Dermis microvascular lymphatic vessel endothelial cell (primary cell): ENCODE data around the gene PIWIL4. TPM values are rescaled to one million over a fixed set of nuclear protein-coding genes. Genes with fewer than 3 reads are reported as not detected.

Source experiments
- DNase-seq, 2 donors: peaks; one replicate each; pipeline versions ENCODE4 v3.0.0 to v3.0.0-alpha.2; 2010; ENCODE audit warnings: low read depth in 2 of 2
- total RNA-seq: library from RNA; depleted of rRNA; stranded (reverse); fragments of >200 nt; gene quantifications from 2 replicates; pipeline ENCODE4 v1.2.1, GENCODE V29; 2014

PIWIL4 gene
- total RNA-seq, 1 donor from 2014 or later: 0.51 TPM

DNA sequence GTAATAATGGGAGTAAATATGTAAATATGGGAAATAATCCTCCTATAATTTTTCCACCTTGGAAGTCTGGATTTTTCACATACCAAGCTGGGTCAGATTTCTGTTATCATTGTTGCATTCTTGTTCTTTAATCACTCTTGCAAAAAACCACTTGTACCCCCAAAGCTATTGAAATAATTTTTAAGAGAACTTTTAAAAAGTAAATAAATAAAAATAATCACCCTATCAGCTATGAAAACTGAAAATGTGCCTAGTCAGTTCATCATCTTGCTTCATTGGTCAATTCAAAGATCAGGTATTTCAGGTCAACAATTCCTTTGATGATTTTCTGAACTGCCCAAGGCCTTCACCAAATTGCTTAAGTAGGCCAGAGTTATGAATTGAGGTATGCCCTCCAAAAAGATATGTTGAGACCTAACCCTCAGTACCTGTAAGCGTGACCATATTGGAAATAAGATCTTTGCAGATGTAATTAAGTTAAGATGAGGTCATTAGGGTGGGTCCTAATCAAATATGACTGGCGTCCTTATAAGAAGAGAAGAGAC, 95.8 kb downstream of the PIWIL4 start:
- DNase-seq: no peak

DNA sequence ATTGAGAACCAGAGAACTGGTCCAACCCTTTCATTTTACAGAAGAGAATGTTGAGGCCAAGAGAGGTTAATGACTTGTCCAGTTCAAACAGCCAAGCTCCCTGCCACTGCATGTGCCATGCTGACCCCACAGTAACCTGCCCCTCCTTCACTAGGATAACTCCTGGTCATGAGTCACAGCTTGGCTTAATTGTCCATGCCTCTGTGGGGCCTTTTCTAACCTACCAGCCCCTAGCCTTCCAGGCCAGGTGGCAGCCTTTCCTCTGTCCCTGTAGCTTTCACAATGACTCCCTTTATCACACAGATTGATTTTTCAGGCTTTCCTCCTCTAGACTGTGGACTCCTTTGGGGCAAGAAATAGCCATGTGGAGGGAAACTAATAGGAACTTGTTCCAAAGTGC, 97.2 kb downstream of the PIWIL4 start:
- DNase-seq: peak in 1 of 2 donors; percentile 4

DNA sequence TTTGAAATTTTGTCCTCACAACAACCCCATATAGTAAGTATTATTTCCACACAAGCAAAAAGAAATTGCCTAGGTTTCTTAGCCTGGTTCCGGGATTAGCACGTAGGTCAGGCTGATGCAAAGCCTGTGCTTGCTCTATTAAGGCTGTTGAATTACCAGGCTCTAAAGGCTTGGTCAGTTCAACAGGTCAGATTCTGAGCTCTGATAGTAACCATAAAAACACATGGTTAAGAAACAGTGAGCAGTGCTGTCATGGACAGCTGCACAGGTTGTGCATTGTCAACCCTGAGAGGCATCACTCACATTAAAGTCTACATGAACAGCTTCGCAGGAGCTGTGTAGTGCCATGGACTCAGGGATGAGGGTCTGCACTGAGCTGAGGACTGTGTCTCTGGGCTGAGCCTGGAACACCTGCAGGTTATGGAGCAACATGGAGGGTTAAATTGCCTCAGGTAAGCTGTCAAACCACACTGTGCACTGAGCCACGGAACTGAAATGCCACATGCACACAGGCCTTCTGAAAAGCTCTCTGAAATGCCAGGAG, 98.0 kb downstream of the PIWIL4 start:
- no peak for DNase-seq

DNA sequence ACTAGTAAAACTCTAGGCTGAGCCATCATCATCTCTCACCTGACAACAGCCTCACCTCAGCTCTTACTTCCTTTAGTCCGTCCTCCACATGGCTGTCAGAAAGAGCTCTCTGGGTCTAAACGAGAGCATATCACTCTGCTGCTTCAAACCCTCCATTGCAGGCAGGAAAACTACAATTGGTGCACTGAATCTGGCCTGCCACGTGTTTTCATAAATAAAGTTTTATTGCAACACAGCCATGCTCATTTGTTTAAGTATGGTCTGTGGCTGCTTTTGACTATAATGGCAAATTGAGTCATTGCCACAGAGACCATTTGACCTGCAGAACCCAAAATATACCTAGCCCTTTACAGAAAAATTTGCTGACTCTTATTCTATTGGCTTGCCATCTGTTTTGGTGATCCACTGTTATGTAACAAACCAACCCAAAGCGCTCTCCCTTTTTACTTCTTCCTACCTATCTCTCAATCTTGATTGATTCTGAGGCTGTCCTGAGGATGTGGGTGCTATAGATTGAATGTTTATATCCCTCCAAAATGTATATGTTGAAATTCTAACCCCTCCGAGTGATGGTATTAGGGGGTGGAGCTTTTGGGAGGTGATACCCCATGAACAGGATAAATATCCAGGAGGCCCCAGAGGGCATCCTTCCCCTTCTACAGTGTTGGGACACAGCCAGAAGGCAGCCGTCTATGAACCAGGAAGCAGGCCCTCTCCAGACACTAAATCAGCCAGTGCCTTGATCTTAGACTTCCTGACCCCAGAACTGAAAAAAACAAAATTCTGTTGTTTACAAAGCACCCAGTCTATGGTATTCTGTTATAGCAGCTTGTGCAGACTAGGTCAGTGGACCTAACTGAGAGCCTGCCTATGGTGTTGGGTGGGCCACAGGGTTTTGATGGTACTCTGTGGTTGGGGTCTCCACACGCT, 99.9 kb downstream of the PIWIL4 start:
- no peak for DNase-seq

DNA sequence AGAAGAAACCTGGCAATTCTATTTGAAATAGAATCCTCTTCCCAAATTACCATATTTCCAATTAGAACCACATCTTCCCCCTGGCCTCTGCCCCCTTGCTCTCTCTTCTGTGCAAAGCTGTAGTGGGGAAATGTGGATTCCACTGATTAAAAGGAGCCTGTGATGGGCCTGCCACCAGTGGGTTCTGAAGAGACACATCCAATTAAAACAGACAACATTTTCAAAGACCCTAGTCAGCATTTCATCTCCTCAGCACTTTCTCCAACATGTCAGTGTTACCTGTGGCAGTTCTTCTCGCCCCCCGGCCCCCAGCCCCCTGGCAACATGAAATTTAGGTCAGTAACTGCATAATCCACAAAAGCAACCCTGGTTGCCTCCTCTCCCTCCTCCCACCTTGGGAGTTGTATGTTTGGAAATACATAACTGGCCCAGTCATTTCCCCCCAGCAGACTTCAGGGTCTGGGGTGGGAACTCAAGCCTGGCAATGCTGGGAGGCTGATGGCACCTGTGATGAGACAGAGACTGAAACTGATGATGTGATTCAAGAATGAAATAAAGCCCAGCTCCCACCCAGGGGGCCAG, 101.1 kb downstream of the PIWIL4 start:
- DNase-seq: no peak

DNA sequence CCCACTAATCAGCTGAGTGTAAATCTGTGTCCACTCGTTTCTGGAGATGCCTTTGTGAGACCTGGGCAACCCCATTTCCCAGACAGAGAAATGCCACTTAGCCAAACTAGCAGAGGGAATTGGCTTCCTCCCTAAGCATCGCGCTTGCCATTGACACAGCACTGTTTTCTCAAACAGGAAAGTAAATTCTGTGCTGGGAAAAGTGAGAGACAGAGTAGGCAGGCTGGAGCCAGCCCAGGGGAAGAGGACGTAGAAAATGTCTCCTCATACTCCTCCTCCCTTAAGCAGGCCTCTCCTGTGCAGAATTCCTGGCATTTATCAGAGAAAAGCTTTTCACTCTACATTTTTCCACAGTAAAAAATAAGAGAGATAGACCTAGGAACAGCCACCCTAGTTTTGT, 101.9 kb downstream of the PIWIL4 start:
- no peak for DNase-seq

Other genes with a start within 250 kb of the PIWIL4 start
- gene GPR83, start 165.9 kb upstream of the PIWIL4 start, total RNA-seq: under 0.01 TPM in 1 of 2 replicates, not detected in the other
- gene MRE11, start 73.5 kb upstream of the PIWIL4 start, total RNA-seq: 9.6 and 12.3 TPM in 2 replicates
- 7.7 and 9.4 TPM in 2 replicates for gene ANKRD49, start 73.4 kb upstream of the PIWIL4 start, total RNA-seq
- not detected in 2 replicates for gene C11orf97, start 54.9 kb upstream of the PIWIL4 start, total RNA-seq
- 3.7 and 6.1 TPM in 2 replicates for gene FUT4, start 23.4 kb upstream of the PIWIL4 start, total RNA-seq
- 39.8 and 44.1 TPM in 2 replicates for gene AMOTL1, start 201.0 kb downstream of the PIWIL4 start, total RNA-seq